Measurements from ENCODE around the gene SLC25A21.
"Not testable (repeated sequence)": the region's sequence is repeated elsewhere in the genome, so short reads cannot be mapped to it uniquely, and the experiment has no call there.

Gene SLC25A21

DNA sequence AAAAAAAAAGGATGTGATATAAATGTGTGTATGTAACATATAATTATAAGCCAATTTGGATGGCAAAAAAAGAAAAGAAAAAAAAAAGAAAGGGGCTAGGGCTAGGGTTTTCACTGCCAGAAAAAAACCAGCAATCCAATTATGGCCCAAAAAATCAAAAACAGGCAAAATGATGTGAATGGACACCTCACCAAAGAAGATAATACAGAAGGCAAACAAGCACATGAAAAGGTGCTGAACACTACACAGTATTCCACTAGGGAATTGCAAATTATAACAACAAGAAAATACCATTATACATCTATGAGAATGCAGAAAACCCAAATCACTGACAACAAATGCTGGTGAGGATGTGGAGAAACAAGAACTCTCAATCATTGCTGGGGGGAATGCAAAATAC is 13.3 kb upstream of the SLC25A21 start (continued):
- TF ChIP-seq ARNTL (CRISPR knock-in tag; IDR thresholded peaks at IDR 0.05; ENCODE audit: borderline replicate concordance, low read depth) (no peak), ZFP30 (CRISPR knock-in tag; IDR thresholded peaks at IDR 0.05) (no peak), TOX (CRISPR knock-in tag; IDR thresholded peaks at IDR 0.05; ENCODE audit: borderline replicate concordance) (no peak), CSDC2 (CRISPR knock-in tag; IDR thresholded peaks at IDR 0.05) (no peak), PPARA (CRISPR knock-in tag; IDR thresholded peaks at IDR 0.05; ENCODE audit: borderline replicate concordance) (no peak)
- TF ChIP-seq, protein P1, sequence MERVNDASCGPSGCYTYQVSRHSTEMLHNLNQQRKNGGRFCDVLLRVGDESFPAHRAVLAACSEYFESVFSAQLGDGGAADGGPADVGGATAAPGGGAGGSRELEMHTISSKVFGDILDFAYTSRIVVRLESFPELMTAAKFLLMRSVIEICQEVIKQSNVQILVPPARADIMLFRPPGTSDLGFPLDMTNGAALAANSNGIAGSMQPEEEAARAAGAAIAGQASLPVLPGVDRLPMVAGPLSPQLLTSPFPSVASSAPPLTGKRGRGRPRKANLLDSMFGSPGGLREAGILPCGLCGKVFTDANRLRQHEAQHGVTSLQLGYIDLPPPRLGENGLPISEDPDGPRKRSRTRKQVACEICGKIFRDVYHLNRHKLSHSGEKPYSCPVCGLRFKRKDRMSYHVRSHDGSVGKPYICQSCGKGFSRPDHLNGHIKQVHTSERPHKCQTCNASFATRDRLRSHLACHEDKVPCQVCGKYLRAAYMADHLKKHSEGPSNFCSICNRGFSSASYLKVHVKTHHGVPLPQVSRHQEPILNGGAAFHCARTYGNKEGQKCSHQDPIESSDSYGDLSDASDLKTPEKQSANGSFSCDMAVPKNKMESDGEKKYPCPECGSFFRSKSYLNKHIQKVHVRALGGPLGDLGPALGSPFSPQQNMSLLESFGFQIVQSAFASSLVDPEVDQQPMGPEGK (CRISPR knock-in tag; IDR thresholded peaks at IDR 0.05; ENCODE audit: borderline replicate concordance): no peak

DNA sequence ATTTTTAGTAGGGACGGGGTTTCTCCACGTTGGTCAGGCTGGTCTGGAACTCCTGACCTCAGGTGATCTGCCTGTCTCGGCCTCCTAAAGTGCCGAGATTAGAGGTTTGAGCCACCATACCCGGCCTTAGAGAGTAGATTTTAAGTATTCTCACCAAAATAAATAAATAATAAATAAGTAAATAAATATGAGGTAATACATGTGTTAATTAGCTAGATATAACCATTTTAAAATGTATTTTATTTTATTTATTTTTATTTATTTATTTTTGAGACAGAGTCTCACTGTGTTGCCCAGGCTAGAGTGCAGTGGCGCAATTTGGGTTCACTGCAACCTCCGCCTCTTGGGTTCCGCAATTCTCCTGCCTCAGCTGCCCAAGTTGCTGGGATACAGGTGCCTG is 12.1 kb upstream of the SLC25A21 start:
- not testable (repeated sequence) for ATAC-seq

DNA sequence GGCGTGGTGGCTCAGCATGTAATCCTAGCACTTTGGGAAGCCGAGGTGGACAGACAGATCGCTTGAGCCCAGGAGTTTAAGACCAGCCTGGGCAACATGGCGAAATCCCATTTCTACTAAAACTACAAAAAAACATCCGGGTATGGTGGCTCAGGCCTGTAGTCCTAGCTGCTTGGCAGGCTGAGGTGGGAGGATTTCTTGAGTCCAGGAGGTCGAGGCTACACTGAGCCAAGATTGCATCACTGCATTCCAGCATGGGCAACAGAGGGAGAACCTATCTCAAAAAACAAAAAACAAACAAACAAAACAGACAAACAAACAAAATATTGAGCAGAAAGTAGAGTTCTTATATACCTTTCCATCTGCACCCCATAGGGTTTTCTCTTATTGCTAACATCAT is 9.0 kb upstream of the SLC25A21 start:
- TF ChIP-seq ZFP30 (CRISPR knock-in tag; IDR thresholded peaks at IDR 0.05) (no peak), ZNF70 (CRISPR knock-in tag; IDR thresholded peaks at IDR 0.05) (no peak), ZNF8 (CRISPR knock-in tag; IDR thresholded peaks at IDR 0.05) (no peak), OSR1 (CRISPR knock-in tag; IDR thresholded peaks at IDR 0.05) (no peak)
- no peak for ATAC-seq

DNA sequence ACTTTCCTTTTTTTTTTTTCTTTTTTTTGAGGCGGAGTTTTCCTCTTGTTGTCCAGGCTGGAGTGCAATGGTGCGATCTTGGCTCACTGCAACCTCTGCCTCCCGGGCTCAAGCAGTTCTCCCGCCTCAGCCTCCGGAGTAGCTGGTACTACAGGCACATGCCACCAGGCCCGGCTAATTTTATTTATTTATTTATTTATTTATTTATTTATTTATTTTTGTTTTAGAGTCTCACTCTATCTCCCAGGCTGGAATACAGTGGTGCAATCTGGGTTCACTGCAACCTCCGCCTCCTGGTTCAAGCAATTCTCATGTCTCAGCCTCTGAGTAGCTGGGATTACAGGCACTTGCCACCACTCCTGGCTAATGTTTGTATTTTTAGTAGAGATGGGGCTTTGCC is 8.5 kb upstream of the SLC25A21 start:
- ATAC-seq: not testable (repeated sequence)

DNA sequence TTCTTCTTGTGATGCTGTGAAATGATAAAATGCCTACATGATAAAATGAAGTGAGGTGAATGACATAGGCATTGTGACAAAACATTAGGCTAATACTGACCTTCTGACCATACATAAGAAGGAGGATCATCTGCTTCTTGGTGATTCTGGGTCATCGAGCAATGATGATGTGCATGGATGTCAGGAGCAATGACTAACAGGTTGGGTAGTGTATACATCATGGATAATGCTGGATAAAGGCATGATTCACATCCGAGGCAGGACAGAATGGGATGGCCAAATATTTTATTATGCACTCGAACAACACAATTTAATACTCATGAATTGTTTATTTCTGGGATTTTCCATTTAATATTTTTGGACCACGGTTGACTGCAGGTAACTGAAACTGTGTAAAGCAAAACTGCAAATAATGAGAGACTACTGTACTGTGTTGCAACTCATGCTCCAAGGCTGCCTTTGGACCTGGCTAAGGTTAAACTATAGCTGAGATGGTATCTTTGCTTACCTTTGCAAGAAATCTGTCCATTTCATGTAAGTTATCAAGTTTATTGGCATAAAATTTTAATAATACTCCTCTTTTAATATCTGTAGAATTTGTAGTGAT is 7.6 kb upstream of the SLC25A21 start:
- no peak for ATAC-seq
- TF ChIP-seq ZC3H10 (CRISPR knock-in tag; IDR thresholded peaks at IDR 0.05) (no peak), ZFP3 (CRISPR knock-in tag; IDR thresholded peaks at IDR 0.05) (no peak), ISL1 (CRISPR knock-in tag; IDR thresholded peaks at IDR 0.05) (no peak), OSR1 (CRISPR knock-in tag; IDR thresholded peaks at IDR 0.05) (no peak), RARB (CRISPR knock-in tag; IDR thresholded peaks at IDR 0.05) (no peak), TOX (CRISPR knock-in tag; IDR thresholded peaks at IDR 0.05; ENCODE audit: borderline replicate concordance) (no peak), ZNF70 (CRISPR knock-in tag; IDR thresholded peaks at IDR 0.05) (no peak), PPARA (CRISPR knock-in tag; IDR thresholded peaks at IDR 0.05; ENCODE audit: borderline replicate concordance) (no peak), BACH2 (CRISPR knock-in tag; IDR thresholded peaks at IDR 0.05; ENCODE audit: borderline replicate concordance) (no peak), ARNTL (CRISPR knock-in tag; IDR thresholded peaks at IDR 0.05; ENCODE audit: borderline replicate concordance, low read depth) (no peak)
- TF ChIP-seq, protein P2, sequence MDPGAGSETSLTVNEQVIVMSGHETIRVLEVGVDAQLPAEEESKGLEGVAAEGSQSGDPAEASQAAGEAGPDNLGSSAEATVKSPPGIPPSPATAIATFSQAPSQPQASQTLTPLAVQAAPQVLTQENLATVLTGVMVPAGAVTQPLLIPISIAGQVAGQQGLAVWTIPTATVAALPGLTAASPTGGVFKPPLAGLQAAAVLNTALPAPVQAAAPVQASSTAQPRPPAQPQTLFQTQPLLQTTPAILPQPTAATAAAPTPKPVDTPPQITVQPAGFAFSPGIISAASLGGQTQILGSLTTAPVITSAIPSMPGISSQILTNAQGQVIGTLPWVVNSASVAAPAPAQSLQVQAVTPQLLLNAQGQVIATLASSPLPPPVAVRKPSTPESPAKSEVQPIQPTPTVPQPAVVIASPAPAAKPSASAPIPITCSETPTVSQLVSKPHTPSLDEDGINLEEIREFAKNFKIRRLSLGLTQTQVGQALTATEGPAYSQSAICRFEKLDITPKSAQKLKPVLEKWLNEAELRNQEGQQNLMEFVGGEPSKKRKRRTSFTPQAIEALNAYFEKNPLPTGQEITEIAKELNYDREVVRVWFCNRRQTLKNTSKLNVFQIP (CRISPR knock-in tag; IDR thresholded peaks at IDR 0.05; ENCODE audit: borderline replicate concordance, low read depth): no peak
- TF ChIP-seq, protein P3, sequence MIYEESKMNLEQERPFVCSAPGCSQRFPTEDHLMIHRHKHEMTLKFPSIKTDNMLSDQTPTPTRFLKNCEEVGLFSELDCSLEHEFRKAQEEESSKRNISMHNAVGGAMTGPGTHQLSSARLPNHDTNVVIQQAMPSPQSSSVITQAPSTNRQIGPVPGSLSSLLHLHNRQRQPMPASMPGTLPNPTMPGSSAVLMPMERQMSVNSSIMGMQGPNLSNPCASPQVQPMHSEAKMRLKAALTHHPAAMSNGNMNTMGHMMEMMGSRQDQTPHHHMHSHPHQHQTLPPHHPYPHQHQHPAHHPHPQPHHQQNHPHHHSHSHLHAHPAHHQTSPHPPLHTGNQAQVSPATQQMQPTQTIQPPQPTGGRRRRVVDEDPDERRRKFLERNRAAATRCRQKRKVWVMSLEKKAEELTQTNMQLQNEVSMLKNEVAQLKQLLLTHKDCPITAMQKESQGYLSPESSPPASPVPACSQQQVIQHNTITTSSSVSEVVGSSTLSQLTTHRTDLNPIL (CRISPR knock-in tag; IDR thresholded peaks at IDR 0.05; ENCODE audit: low read depth): no peak
- TF ChIP-seq, protein P4, sequence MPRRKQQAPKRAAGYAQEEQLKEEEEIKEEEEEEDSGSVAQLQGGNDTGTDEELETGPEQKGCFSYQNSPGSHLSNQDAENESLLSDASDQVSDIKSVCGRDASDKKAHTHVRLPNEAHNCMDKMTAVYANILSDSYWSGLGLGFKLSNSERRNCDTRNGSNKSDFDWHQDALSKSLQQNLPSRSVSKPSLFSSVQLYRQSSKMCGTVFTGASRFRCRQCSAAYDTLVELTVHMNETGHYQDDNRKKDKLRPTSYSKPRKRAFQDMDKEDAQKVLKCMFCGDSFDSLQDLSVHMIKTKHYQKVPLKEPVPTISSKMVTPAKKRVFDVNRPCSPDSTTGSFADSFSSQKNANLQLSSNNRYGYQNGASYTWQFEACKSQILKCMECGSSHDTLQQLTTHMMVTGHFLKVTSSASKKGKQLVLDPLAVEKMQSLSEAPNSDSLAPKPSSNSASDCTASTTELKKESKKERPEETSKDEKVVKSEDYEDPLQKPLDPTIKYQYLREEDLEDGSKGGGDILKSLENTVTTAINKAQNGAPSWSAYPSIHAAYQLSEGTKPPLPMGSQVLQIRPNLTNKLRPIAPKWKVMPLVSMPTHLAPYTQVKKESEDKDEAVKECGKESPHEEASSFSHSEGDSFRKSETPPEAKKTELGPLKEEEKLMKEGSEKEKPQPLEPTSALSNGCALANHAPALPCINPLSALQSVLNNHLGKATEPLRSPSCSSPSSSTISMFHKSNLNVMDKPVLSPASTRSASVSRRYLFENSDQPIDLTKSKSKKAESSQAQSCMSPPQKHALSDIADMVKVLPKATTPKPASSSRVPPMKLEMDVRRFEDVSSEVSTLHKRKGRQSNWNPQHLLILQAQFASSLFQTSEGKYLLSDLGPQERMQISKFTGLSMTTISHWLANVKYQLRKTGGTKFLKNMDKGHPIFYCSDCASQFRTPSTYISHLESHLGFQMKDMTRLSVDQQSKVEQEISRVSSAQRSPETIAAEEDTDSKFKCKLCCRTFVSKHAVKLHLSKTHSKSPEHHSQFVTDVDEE (CRISPR knock-in tag; IDR thresholded peaks at IDR 0.05): no peak
